Daoy (cell line): Measurements from ENCODE around the gene P2RY2. TPM values are rescaled to one million over a fixed set of nuclear protein-coding genes. Genes with fewer than 3 reads are reported as not detected.
"Not testable (repeated sequence)": the region's sequence is repeated elsewhere in the genome, so short reads cannot be mapped to it uniquely, and the experiment has no call there.

ENCODE experiments used
- DNase-seq: peaks from one replicate; pipeline ENCODE4 v3.0.0-alpha.2; 2015; ENCODE audit warnings: low read depth
- total RNA-seq: library from RNA; depleted of rRNA; stranded (reverse); fragments of >200 nt; shearing (Covaris generic); gene quantifications from 2 replicates; pipeline ENCODE4 v1.2.3, GENCODE V29; 2014

The P2RY2 gene
- total RNA-seq, 1 experiment from 2014 or later, result 0.74 TPM

- no peak for DNase-seq
Measured at GRCh38 chr11:73188301-73188700, 29.8 kb upstream of the P2RY2 start.

- no peak for DNase-seq
Measured at GRCh38 chr11:73189315-73189714, 28.8 kb upstream of the P2RY2 start.

- no peak for DNase-seq
Measured at GRCh38 chr11:73189723-73190556, 28.1 kb upstream of the P2RY2 start.

- no peak for DNase-seq
Measured at GRCh38 chr11:73190557-73190885, 27.6 kb upstream of the P2RY2 start.

GRCh38 chr11:73191151-73191550 is 26.9 kb upstream of the P2RY2 start:
- no peak for DNase-seq

- DNase-seq, result peak; percentile 65
Measured at GRCh38 chr11:73192272-73192671, 25.8 kb upstream of the P2RY2 start.

GRCh38 chr11:73193251-73194033 is 24.6 kb upstream of the P2RY2 start:
- no peak for DNase-seq

- DNase-seq, result no peak
Measured at GRCh38 chr11:73194034-73194507, 24.0 kb upstream of the P2RY2 start.

GRCh38 chr11:73194593-73194992 is 23.5 kb upstream of the P2RY2 start:
- peak; percentile 28 for DNase-seq

- DNase-seq, result peak; percentile 51
Measured at GRCh38 chr11:73195191-73196007, 22.7 kb upstream of the P2RY2 start.

GRCh38 chr11:73196576-73196975 is 21.5 kb upstream of the P2RY2 start:
- no peak for DNase-seq

GRCh38 chr11:73197348-73197747 is 20.7 kb upstream of the P2RY2 start:
- no peak for DNase-seq

- not testable (repeated sequence) for DNase-seq
Measured at GRCh38 chr11:73197787-73198186, 20.3 kb upstream of the P2RY2 start.

GRCh38 chr11:73198677-73199076 is 19.4 kb upstream of the P2RY2 start:
- DNase-seq, result peak; percentile 43

- no peak for DNase-seq
Measured at GRCh38 chr11:73199446-73199845, 18.6 kb upstream of the P2RY2 start.

- no peak for DNase-seq
Measured at GRCh38 chr11:73200256-73200655, 17.8 kb upstream of the P2RY2 start.

GRCh38 chr11:73201249-73201648 is 16.8 kb upstream of the P2RY2 start:
- DNase-seq, result no peak

GRCh38 chr11:73201888-73202780 is 15.9 kb upstream of the P2RY2 start:
- no peak for DNase-seq

- DNase-seq, result no peak
Measured at GRCh38 chr11:73203322-73203721, 14.8 kb upstream of the P2RY2 start.

GRCh38 chr11:73203790-73204189 is 14.3 kb upstream of the P2RY2 start:
- DNase-seq, result no peak

GRCh38 chr11:73204711-73205121 is 13.4 kb upstream of the P2RY2 start:
- DNase-seq, result no peak
